Mesothelial cell of epicardium (in vitro differentiated cells): ENCODE measurements around the gene PLEKHM3. TPM values are rescaled to one million over a fixed set of nuclear protein-coding genes. Genes with fewer than 3 reads are reported as not detected.

Experiments used
- DNase-seq, 2 experiments: peaks; one replicate each; pipeline ENCODE4 v3.0.0; 2021; ENCODE audit warnings: low spot score in 2 of 2; ENCODE audit not compliant: unreplicated experiment in 2 of 2
- H3K27ac Mint-ChIP-seq: 2 replicates; pipeline ENCODE4 v1.8.0; 2021; ENCODE audit warnings: mixed read lengths
- H3K27me3 Mint-ChIP-seq: 2 replicates; pipeline ENCODE4 v1.8.0; 2021; ENCODE audit warnings: low read depth, mixed read lengths
- H3K36me3 Mint-ChIP-seq: 2 replicates; pipeline ENCODE4 v1.8.0; 2021; ENCODE audit warnings: mixed read lengths
- H3K4me1 Mint-ChIP-seq: 2 replicates; pipeline ENCODE4 v1.8.0; 2021; ENCODE audit warnings: mixed read lengths
- H3K4me3 Mint-ChIP-seq: 2 replicates; pipeline ENCODE4 v1.8.0; 2021; ENCODE audit warnings: mild to moderate bottlenecking, moderate library complexity, mixed read lengths
- H3K9me3 Mint-ChIP-seq: 2 replicates; pipeline ENCODE4 v1.8.0; 2021; ENCODE audit warnings: mixed read lengths
- CTCF ChIP-seq: fragments of 200-600 bp; sonication (generic); IDR thresholded peaks from one replicate; pipeline ENCODE4 v1.5.0; 2021; ENCODE audit warnings: antibody characterized with exemption; ENCODE audit not compliant: unreplicated experiment
- total RNA-seq: library from RNA; stranded (reverse); gene quantifications from 3 replicates; pipeline ENCODE4 v1.2.1, GENCODE V29; 2021

The PLEKHM3 gene
- total RNA-seq, 1 donor from 2014 or later = 16.2 TPM

GRCh38 chr2:207807516-207807915, 217.8 kb downstream of the PLEKHM3 start:
- H3K4me3 Mint-ChIP-seq = no peak overlapping the region
- no peaks in the 10 kb centered on the region for H3K27me3 Mint-ChIP-seq
- no peak for DNase-seq
- no peaks in the 10 kb centered on the region for H3K9me3 Mint-ChIP-seq
- no peak for TF ChIP-seq CTCF
- H3K4me1 Mint-ChIP-seq = peaks cover 24% of the 10 kb centered on the region
- H3K36me3 Mint-ChIP-seq = no peaks in the 10 kb centered on the region
- no peak overlapping the region for H3K27ac Mint-ChIP-seq

- H3K27me3 Mint-ChIP-seq = no peaks in the 10 kb centered on the region
- H3K36me3 Mint-ChIP-seq = no peaks in the 10 kb centered on the region
- no peak overlapping the region for H3K4me3 Mint-ChIP-seq
- no peaks in the 10 kb centered on the region for H3K9me3 Mint-ChIP-seq
- H3K27ac Mint-ChIP-seq = no peak overlapping the region
- DNase-seq = no peak
- H3K4me1 Mint-ChIP-seq = peaks cover 12% of the 10 kb centered on the region
- TF ChIP-seq CTCF = no peak
Measured at GRCh38 chr2:207805566-207806226, 219.6 kb downstream of the PLEKHM3 start.

- no peak for DNase-seq
- no peak overlapping the region for H3K27ac Mint-ChIP-seq
- TF ChIP-seq CTCF = no peak
- no peaks in the 10 kb centered on the region for H3K4me1 Mint-ChIP-seq
- H3K9me3 Mint-ChIP-seq = no peaks in the 10 kb centered on the region
- H3K27me3 Mint-ChIP-seq = no peaks in the 10 kb centered on the region
- no peak overlapping the region for H3K4me3 Mint-ChIP-seq
- H3K36me3 Mint-ChIP-seq = no peaks in the 10 kb centered on the region
Measured at GRCh38 chr2:207802650-207803049, 222.7 kb downstream of the PLEKHM3 start.

- Mint-ChIP-seq H3K9me3 (no peaks in the 10 kb centered on the region), H3K27me3 (no peaks in the 10 kb centered on the region), H3K4me1 (peaks cover 11% of the 10 kb centered on the region), H3K4me3 (no peak overlapping the region), H3K36me3 (no peaks in the 10 kb centered on the region), H3K27ac (no peak overlapping the region)
- no peak for TF ChIP-seq CTCF
- no peak for DNase-seq
Measured at GRCh38 chr2:207801259-207801658, 224.1 kb downstream of the PLEKHM3 start.

GRCh38 chr2:207796585-207797350, 228.6 kb downstream of the PLEKHM3 start:
- Mint-ChIP-seq H3K4me1 (peaks cover 11% of the 10 kb centered on the region), H3K4me3 (no peak overlapping the region), H3K36me3 (no peaks in the 10 kb centered on the region), H3K27me3 (no peaks in the 10 kb centered on the region), H3K27ac (peak overlapping the region; percentile 75), H3K9me3 (no peaks in the 10 kb centered on the region)
- no peak for DNase-seq
- no peak for TF ChIP-seq CTCF
